ENCODE results near the gene LRRC23.
"Not testable (repeated sequence)": the region's sequence is repeated elsewhere in the genome, so short reads cannot be mapped to it uniquely, and the experiment has no call there.

DNA sequence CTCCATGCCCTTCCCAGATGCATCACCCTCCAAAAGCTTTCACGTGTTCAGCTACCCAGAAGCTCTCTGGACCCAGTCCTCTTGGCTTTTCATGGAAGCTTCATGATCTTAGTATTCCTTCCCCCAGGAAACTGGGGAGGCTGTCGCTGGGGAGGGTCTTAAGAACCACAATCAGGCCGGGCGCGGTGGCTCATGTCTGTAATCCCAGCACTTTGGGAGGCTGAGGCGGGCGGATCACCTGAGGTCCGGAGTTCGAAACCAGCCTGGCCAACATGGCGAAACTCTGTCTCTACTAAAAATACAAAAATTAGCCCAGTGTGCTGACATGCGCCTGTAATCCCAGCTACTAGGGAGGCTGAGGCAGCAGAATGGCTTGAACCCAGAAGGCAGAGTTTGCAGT, 3.5 kb downstream of the LRRC23 start:
- TF ChIP-seq, protein P1, sequence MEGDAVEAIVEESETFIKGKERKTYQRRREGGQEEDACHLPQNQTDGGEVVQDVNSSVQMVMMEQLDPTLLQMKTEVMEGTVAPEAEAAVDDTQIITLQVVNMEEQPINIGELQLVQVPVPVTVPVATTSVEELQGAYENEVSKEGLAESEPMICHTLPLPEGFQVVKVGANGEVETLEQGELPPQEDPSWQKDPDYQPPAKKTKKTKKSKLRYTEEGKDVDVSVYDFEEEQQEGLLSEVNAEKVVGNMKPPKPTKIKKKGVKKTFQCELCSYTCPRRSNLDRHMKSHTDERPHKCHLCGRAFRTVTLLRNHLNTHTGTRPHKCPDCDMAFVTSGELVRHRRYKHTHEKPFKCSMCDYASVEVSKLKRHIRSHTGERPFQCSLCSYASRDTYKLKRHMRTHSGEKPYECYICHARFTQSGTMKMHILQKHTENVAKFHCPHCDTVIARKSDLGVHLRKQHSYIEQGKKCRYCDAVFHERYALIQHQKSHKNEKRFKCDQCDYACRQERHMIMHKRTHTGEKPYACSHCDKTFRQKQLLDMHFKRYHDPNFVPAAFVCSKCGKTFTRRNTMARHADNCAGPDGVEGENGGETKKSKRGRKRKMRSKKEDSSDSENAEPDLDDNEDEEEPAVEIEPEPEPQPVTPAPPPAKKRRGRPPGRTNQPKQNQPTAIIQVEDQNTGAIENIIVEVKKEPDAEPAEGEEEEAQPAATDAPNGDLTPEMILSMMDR (conservative IDR thresholded peaks at IDR 0.05 in 1 of 2, IDR thresholded peaks at IDR 0.05 in 1 of 2; ENCODE audit: low read depth in 1 of 2, low read length in 2 of 2), result not testable (repeated sequence)
- not testable (repeated sequence) for TF ChIP-seq EZH2 (IDR thresholded peaks at IDR 0.05; ENCODE audit: low read length, missing control alignments)

Measured in fibroblast of lung (primary cell).